SK-N-SH (cell line): ENCODE measurements around the gene TMEM163. TPM values are rescaled to one million over a fixed set of nuclear protein-coding genes. Genes with fewer than 3 reads are reported as not detected.

Source experiments
- CTCF ChIA-PET: fragments of 300-600, 350-600 bp; formaldehyde crosslinking; extraction: SDS; loops from one replicate; lab custom pipeline; 2021; lab: Yijun Ruan, JAX
- POLR2A ChIA-PET: fragments of 350-600 bp; sonication (Branson Sonifier 250); formaldehyde crosslinking; extraction: SDS; loops from one replicate; lab custom pipeline; 2020; ENCODE audit warnings: antibody characterized with exemption, inconsistent platforms; lab: Yijun Ruan, JAX
- DNase-seq: peaks from one replicate; pipeline ENCODE4 v3.0.0; 2012
- H2AFZ ChIP-seq: fragments of 200-600 bp; sonication (generic); 2 replicates; pipeline ENCODE4 v1.8.1; 2016; ENCODE audit warnings: antibody characterized with exemption, mild to moderate bottlenecking, low read depth
- H3F3A ChIP-seq: fragments of 200-600 bp; sonication (generic); replicated peaks from 2 replicates; pipeline ENCODE3; 2016; ENCODE audit warnings: antibody characterized with exemption, mild to moderate bottlenecking; ENCODE audit not compliant: insufficient read depth
- H3K27ac ChIP-seq, 2 experiments: fragments of 200-500 bp in 1 of 2; fragments of 200-600 bp in 1 of 2; sonication (Bioruptor generic) in 1 of 2; sonication (generic), shearing (Covaris generic) in 1 of 2; 2 replicates each; pipeline versions ENCODE4 v1.5.1 to v1.6.1; 2014 to 2016; ENCODE audit warnings: low read depth in 2 of 2, inconsistent platforms in 1 of 2, low read length in 1 of 2, mild to moderate bottlenecking in 1 of 2, mixed read lengths in 1 of 2
- H3K27me3 ChIP-seq: fragments of 200-600 bp; sonication (generic), shearing (Covaris generic); 2 replicates; pipeline ENCODE4 v1.6.1; 2016; ENCODE audit warnings: mixed run types; ENCODE audit not compliant: insufficient read depth
- H3K36me3 ChIP-seq, 2 experiments: fragments of 200-500 bp in 1 of 2; fragments of 200-600 bp in 1 of 2; sonication (Bioruptor generic) in 1 of 2; sonication (generic) in 1 of 2; replicated peaks in 1 of 2; 2 replicates each; pipeline versions ENCODE3 to v1.5.1; 2014 to 2016; ENCODE audit warnings: low read length in 1 of 2, mild to moderate bottlenecking in 1 of 2; ENCODE audit not compliant: insufficient read depth in 2 of 2, control insufficient read depth in 1 of 2
- H3K4me1 ChIP-seq, 2 experiments: fragments of 200-500 bp in 1 of 2; fragments of 200-600 bp in 1 of 2; sonication (Bioruptor generic) in 1 of 2; sonication (generic), shearing (Covaris generic) in 1 of 2; 2 replicates each; pipeline versions ENCODE4 v1.5.1 to v1.6.1; 2014 to 2016; ENCODE audit warnings: low read depth in 1 of 2, low read length in 1 of 2, mixed run types in 1 of 2; ENCODE audit not compliant: insufficient read depth in 2 of 2, control insufficient read depth in 1 of 2
- H3K4me2 ChIP-seq: fragments of 200-600 bp; sonication (generic), shearing (Covaris generic); 2 replicates; pipeline ENCODE4 v1.6.1; 2017; ENCODE audit warnings: mixed run types
- H3K4me3 ChIP-seq, 2 experiments: fragments of 200-500 bp in 1 of 2; fragments of 200-600 bp in 1 of 2; sonication (Bioruptor generic) in 1 of 2; sonication (generic), shearing (Covaris generic) in 1 of 2; 2 replicates each; pipeline versions ENCODE4 v1.5.1 to v1.8.1; 2014 to 2016; ENCODE audit warnings: low read depth in 2 of 2, inconsistent platforms in 1 of 2, low read length in 1 of 2, mild to moderate bottlenecking in 1 of 2, mixed read lengths in 1 of 2, moderate library complexity in 1 of 2
- H3K79me2 ChIP-seq: fragments of 200-600 bp; sonication (generic); 2 replicates; pipeline ENCODE4 v1.8.1; 2017; ENCODE audit warnings: mild to moderate bottlenecking; ENCODE audit not compliant: insufficient read depth
- H3K9ac ChIP-seq: fragments of 200-600 bp; sonication (generic); 2 replicates; pipeline ENCODE4 v1.6.1; 2017; ENCODE audit warnings: mixed run types
- H3K9me2 ChIP-seq: fragments of 200-600 bp; sonication (generic); 2 replicates; pipeline ENCODE4 v1.6.1; 2017; ENCODE audit warnings: mixed run types
- H3K9me3 ChIP-seq: fragments of 200-600 bp; sonication (generic); 2 replicates; pipeline ENCODE4 v1.6.1; 2017; ENCODE audit warnings: mixed run types, mild to moderate bottlenecking, moderate library complexity
- H4K20me1 ChIP-seq: fragments of 200-600 bp; sonication (generic); 2 replicates; pipeline ENCODE4 v1.6.1; 2017; ENCODE audit warnings: mild to moderate bottlenecking, mixed run types; ENCODE audit not compliant: insufficient read depth
- CHD2 ChIP-seq: fragments of 150-350 bp; IDR thresholded peaks from 2 replicates; pipeline ENCODE4 v1.6.1; 2018; ENCODE audit warnings: low read length; ENCODE audit not compliant: partially characterized antibody
- CTCF ChIP-seq: fragments of 200-600 bp; sonication (generic); IDR thresholded peaks from 2 replicates; pipeline ENCODE4 v1.6.1; 2017; ENCODE audit warnings: antibody characterized with exemption, mild to moderate bottlenecking, moderate library complexity
- EZH2phosphoT487 ChIP-seq: fragments of 200-600 bp; sonication (generic); IDR thresholded peaks from 2 replicates; pipeline ENCODE4 v1.6.1; 2017; ENCODE audit warnings: low read depth, mixed run types, mild to moderate bottlenecking, antibody characterized with exemption, moderate library complexity, borderline replicate concordance
- FOSL2 ChIP-seq: IDR thresholded peaks from 2 replicates; pipeline ENCODE4 v1.4.0; 2012; ENCODE audit warnings: low read depth, mild to moderate bottlenecking, moderate library complexity, borderline replicate concordance
- FOXM1 ChIP-seq: IDR thresholded peaks from 2 replicates; pipeline ENCODE4 v1.4.0; 2012; ENCODE audit warnings: low read depth, mild to moderate bottlenecking
- GABPA ChIP-seq: IDR thresholded peaks from 2 replicates; pipeline ENCODE4 v1.4.0; 2012; ENCODE audit warnings: low read depth, mild to moderate bottlenecking
- IRF3 ChIP-seq: fragments of 150-350 bp; IDR thresholded peaks from 2 replicates; pipeline ENCODE4 v1.6.1; 2016; ENCODE audit warnings: mild to moderate bottlenecking, low read depth, low read length
- JUND ChIP-seq: IDR thresholded peaks from 2 replicates; pipeline ENCODE4 v1.4.0; 2012
- MAX ChIP-seq: IDR thresholded peaks from 2 replicates; pipeline ENCODE4 v1.4.0; 2012; ENCODE audit warnings: low read depth
- MXI1 ChIP-seq: IDR thresholded peaks from 2 replicates; pipeline ENCODE4 v1.6.1; 2012; ENCODE audit warnings: mild to moderate bottlenecking, low read depth, low read length, improper control_type of control experiment
- NFIC ChIP-seq: IDR thresholded peaks from 2 replicates; pipeline ENCODE4 v1.4.0; 2012; ENCODE audit warnings: borderline replicate concordance
- NRF1 ChIP-seq: IDR thresholded peaks from 2 replicates; pipeline ENCODE4 v1.6.1; 2012; ENCODE audit warnings: low read depth, mild to moderate bottlenecking, low read length
- POLR2AphosphoS5 ChIP-seq: IDR thresholded peaks from 2 replicates; pipeline ENCODE4 v1.6.1; 2012; ENCODE audit warnings: low read depth, low read length
- RAD21 ChIP-seq: IDR thresholded peaks from 2 replicates; pipeline ENCODE4 v1.6.1; 2012; ENCODE audit warnings: mild to moderate bottlenecking, low read length
- REST ChIP-seq: IDR thresholded peaks from 2 replicates; pipeline ENCODE4 v1.6.1; 2012; ENCODE audit warnings: mild to moderate bottlenecking, low read depth, low read length, moderate library complexity
- RFX5 ChIP-seq: IDR thresholded peaks from 2 replicates; pipeline ENCODE4 v1.6.1; 2012; ENCODE audit warnings: mild to moderate bottlenecking, improper control_type of control experiment, low read length
- SIN3A ChIP-seq: IDR thresholded peaks from 2 replicates; pipeline ENCODE4 v1.6.1; 2012; ENCODE audit warnings: low read depth, mild to moderate bottlenecking, low read length, moderate library complexity, borderline replicate concordance
- TAF1 ChIP-seq: IDR thresholded peaks from 2 replicates; pipeline ENCODE4 v1.6.1; 2012; ENCODE audit warnings: low read depth, mild to moderate bottlenecking, low read length, moderate library complexity, borderline replicate concordance
- USF2 ChIP-seq: fragments of 150-350 bp; IDR thresholded peaks from 2 replicates; pipeline ENCODE4 v1.6.1; 2017; ENCODE audit warnings: antibody characterized with exemption, low read length, low read depth, borderline replicate concordance
- YY1 ChIP-seq: IDR thresholded peaks from 2 replicates; pipeline ENCODE4 v1.4.0; 2012; ENCODE audit warnings: low read depth, mild to moderate bottlenecking
- WGBS: methylation state at CpG from one replicate; pipeline ENCODE4 v1.1.6; 2017; ENCODE audit warnings: low lambda C conversion rate; 5-methylcytosine and 5-hydroxymethylcytosine counted together
- polyA plus RNA-seq, 3 experiments: library from polyadenylated mRNA; depleted of rRNA; stranded (reverse); fragments of >200 nt; gene quantifications; 2 replicates each; pipeline ENCODE4 v1.2.3, GENCODE V29; 2012

Gene TMEM163
- polyA plus RNA-seq, 1 of the 3 experiments (the other 2 are of a cell fraction): not detected

GRCh38 chr2:134445116-134445515 is 273.7 kb downstream of the TMEM163 start:
- Histone ChIP-seq H3K4me2 (no peak overlapping the region), H4K20me1 (no peaks in the 10 kb centered on the region), H2AFZ (no peak overlapping the region), H3K27me3 (no peaks in the 10 kb centered on the region), H3K79me2 (no peaks in the 10 kb centered on the region), H3F3A (no peaks in the 10 kb centered on the region), H3K9me3 (no peaks in the 10 kb centered on the region), H3K4me3 (no peak overlapping the region), H3K9me2 (no peaks in the 10 kb centered on the region), H3K36me3 (peaks cover 0 to 10% of the 10 kb centered on the region in 2 experiments), H3K4me1 (peaks cover 5 to 19% of the 10 kb centered on the region in 2 experiments; a peak in 1 of 4 replicates), H3K9ac (no peak overlapping the region), H3K27ac (no peak overlapping the region; a peak in 1 of 4 replicates)
- ChIA-PET CTCF (interaction anchor here (1.2 to 6.9 kb wide), 3 partner anchors 33 to 453 kb away, joined by 3 to 63 read pairs (median 5); no protein-coding TSS in a partner anchor), POLR2A (interaction anchor here (1.2 kb wide), 1 partner anchor 325 kb away, joined by 3 read pairs; no protein-coding TSS in a partner anchor)
- TF ChIP-seq REST: no peak
- no peak for TF ChIP-seq YY1
- no peak for TF ChIP-seq CTCF
- TF ChIP-seq NFIC: no peak
- no peak for TF ChIP-seq CHD2
- no peak for TF ChIP-seq USF2
- TF ChIP-seq GABPA: no peak
- TF ChIP-seq NRF1: no peak
- no peak for TF ChIP-seq EZH2phosphoT487
- no peak for TF ChIP-seq MXI1
- TF ChIP-seq TAF1: no peak
- TF ChIP-seq RAD21: no peak
- TF ChIP-seq FOSL2: no peak
- TF ChIP-seq SIN3A: no peak
- TF ChIP-seq POLR2AphosphoS5: no peak
- TF ChIP-seq RFX5: no peak
- TF ChIP-seq MAX: no peak
- TF ChIP-seq JUND: no peak
- TF ChIP-seq IRF3: no peak
- TF ChIP-seq FOXM1: no peak
- no peak for DNase-seq
- 88% methylated on average over 3 of the region's 4 CpGs for WGBS
